Endothelial cell of umbilical vein (primary cell): Measurements from ENCODE around the gene NOD1. TPM values are rescaled to one million over a fixed set of nuclear protein-coding genes. Genes with fewer than 3 reads are reported as not detected.

Experiments
- BruUV-seq: library from RNA; stranded (reverse); fragments of 400-500 nt; replicated peaks from 2 replicates; lab custom pipeline; 2021; lab: Mats Ljungman, UMichigan
- CTCF ChIA-PET: fragments of 300-600, 350-600 bp; sonication (Branson Sonifier 250); formaldehyde crosslinking; loops from one replicate; lab custom pipeline; 2021; ENCODE audit warnings: antibody characterized with exemption, inconsistent platforms; lab: Charles Lee
- POLR2A ChIA-PET: fragments of 300-600, 350-600 bp; sonication (Branson Sonifier 250); formaldehyde crosslinking; loops from one replicate; lab custom pipeline; 2021; ENCODE audit warnings: antibody characterized with exemption, inconsistent platforms; lab: Charles Lee
- DNase-seq: peaks from one replicate; pipeline ENCODE4 v3.0.0-alpha.2; 2011; ENCODE audit warnings: low read depth, low spot score
- FAIRE-seq: peaks from 2 replicates; lab custom pipeline; 2011; peaks lifted over from hg19 to GRCh38; lab: Jason Lieb, UNC
- H2AFZ ChIP-seq: 2 replicates; pipeline ENCODE4 v1.6.0; 2012; ENCODE audit warnings: low read depth, low read length, control low read depth, inconsistent platforms
- H3K27ac ChIP-seq: 2 replicates; pipeline ENCODE4 v1.5.1; 2011; ENCODE audit warnings: low read depth, mild to moderate bottlenecking, control low read depth, low read length, moderate library complexity; ENCODE audit not compliant: insufficient read depth
- H3K27me3 ChIP-seq, 2 experiments: 2 replicates each; pipeline versions ENCODE4 v1.6.0 to v1.6.1; 2011; ENCODE audit warnings: low read length in 2 of 2, mixed read lengths in 1 of 2; ENCODE audit not compliant: control insufficient read depth in 2 of 2, insufficient read depth in 2 of 2
- H3K36me3 ChIP-seq, 2 experiments: 2 replicates in 1 of 2; 3 replicates in 1 of 2; pipeline ENCODE4 v1.5.1; 2011; ENCODE audit warnings: low read length in 2 of 2, mild to moderate bottlenecking in 1 of 2, moderate library complexity in 1 of 2; ENCODE audit not compliant: control insufficient read depth in 2 of 2, insufficient read depth in 2 of 2; ENCODE audit errors: extremely low read depth in 1 of 2
- H3K4me1 ChIP-seq: 3 replicates; pipeline ENCODE4 v1.5.1; 2011; ENCODE audit warnings: mild to moderate bottlenecking, low read length; ENCODE audit not compliant: control insufficient read depth, insufficient read depth; ENCODE audit errors: extremely low read depth
- H3K4me2 ChIP-seq: 2 replicates; pipeline ENCODE4 v1.6.1; 2011; ENCODE audit warnings: low read length, control low read depth, mixed read lengths; ENCODE audit not compliant: insufficient read depth
- H3K4me3 ChIP-seq, 3 experiments: fragments of 200-600 bp in 1 of 3; sonication (generic), shearing (Covaris generic) in 1 of 3; replicated peaks in 1 of 3; 2 replicates each; pipeline ENCODE4 v1.5.1; 2011 to 2016; ENCODE audit warnings: control low read depth in 3 of 3, low read length in 3 of 3, mild to moderate bottlenecking in 2 of 3, inconsistent platforms in 1 of 3, low read depth in 1 of 3, moderate library complexity in 1 of 3; ENCODE audit not compliant: insufficient read depth in 1 of 3
- H3K79me2 ChIP-seq: 2 replicates; pipeline ENCODE4 v1.6.0; 2012; ENCODE audit warnings: low read length, inconsistent platforms; ENCODE audit not compliant: control insufficient read depth, insufficient read depth
- H3K9ac ChIP-seq: replicated peaks from 2 replicates; pipeline ENCODE3; 2011; ENCODE audit warnings: low read length, control low read depth; ENCODE audit not compliant: insufficient read depth; ENCODE audit errors: extremely low read depth
- H3K9me1 ChIP-seq: replicated peaks from 3 replicates; pipeline ENCODE4 v1.6.0; 2011; ENCODE audit warnings: mild to moderate bottlenecking, low read length; ENCODE audit not compliant: control insufficient read depth, insufficient read depth; ENCODE audit errors: extremely low read depth
- H3K9me3 ChIP-seq: replicated peaks from 2 replicates; pipeline ENCODE4 v1.5.1; 2012; ENCODE audit warnings: low read length, inconsistent platforms; ENCODE audit not compliant: control insufficient read depth, insufficient read depth
- H4K20me1 ChIP-seq: replicated peaks from 2 replicates; pipeline ENCODE3; 2011; ENCODE audit warnings: mild to moderate bottlenecking, low read length; ENCODE audit not compliant: control insufficient read depth, insufficient read depth; ENCODE audit errors: extremely low read depth
- EZH2 ChIP-seq: IDR thresholded peaks from 2 replicates; pipeline ENCODE4 v1.6.1; 2012; ENCODE audit warnings: borderline replicate concordance, low read depth, mild to moderate bottlenecking, moderate library complexity, low read length, inconsistent platforms; ENCODE audit not compliant: severe bottlenecking
- FOS ChIP-seq: IDR thresholded peaks from 2 replicates; pipeline ENCODE4 v1.6.1; 2011; ENCODE audit warnings: mild to moderate bottlenecking, low read length, moderate library complexity, borderline replicate concordance; ENCODE audit not compliant: insufficient read depth
- GATA2 ChIP-seq: IDR thresholded peaks from 2 replicates; pipeline ENCODE4 v1.7.0; 2011; ENCODE audit warnings: low read depth, mild to moderate bottlenecking, moderate library complexity, mixed read lengths, low read length; ENCODE audit not compliant: insufficient read length, insufficient read depth
- JUN ChIP-seq: IDR thresholded peaks from 2 replicates; pipeline ENCODE4 v1.6.1; 2011; ENCODE audit warnings: borderline replicate concordance, low read depth; ENCODE audit not compliant: insufficient read length, insufficient read depth
- MAX ChIP-seq: IDR thresholded peaks from 2 replicates; pipeline ENCODE4 v1.6.1; 2011; ENCODE audit not compliant: insufficient read depth, insufficient read length
- POLR2A ChIP-seq: IDR thresholded peaks from 2 replicates; pipeline ENCODE4 v1.6.1; 2012; ENCODE audit warnings: low read depth, mild to moderate bottlenecking, control low read depth, low read length
- POLR2AphosphoS5 ChIP-seq: IDR thresholded peaks from 2 replicates; pipeline ENCODE4 v1.6.1; 2012; ENCODE audit warnings: low read depth, mild to moderate bottlenecking, control low read depth, low read length, moderate library complexity; ENCODE audit not compliant: insufficient read depth
- dilution Hi-C: fragments of 300-500 bp; cut with MboI; formaldehyde crosslinking; loops from one replicate; pipeline ENCODE4 v1.15.0; 2019; ENCODE audit warnings: low sequenced_read_pairs; ENCODE audit not compliant: extremely low pct_ligation_motif_present
- intact Hi-C: fragments of 100-400 bp; cut with micrococcal nuclease; formaldehyde crosslinking; loops from one replicate; pipeline ENCODE4 v1.10.0; 2022
- polyA plus RNA-seq, 4 experiments: library from polyadenylated mRNA; depleted of rRNA in 3 of 4; stranded (reverse) in 3 of 4; unstranded in 1 of 4; fragments of >200 nt; gene quantifications; 2 replicates each; pipeline versions ENCODE4 v1.2.1 to v1.2.3, GENCODE V29; 2011 to 2012; ENCODE audit warnings: missing spikeins in 1 of 4
- total RNA-seq: library from RNA; stranded (reverse); gene quantifications from 2 replicates; pipeline ENCODE4 v1.2.3, GENCODE V29; 2021

The NOD1 gene
- total and polyA plus RNA-seq, 2 donors (not counting 3 experiments of a cell fraction or from before 2014, with no cell fraction given), result 22.1 to 39.2 TPM

- BruUV-seq, result no TSS peak
- CTCF ChIA-PET, result interaction anchor here (1.8 kb wide), 2 partner anchors 46 to 169 kb away, joined by 6 to 9 read pairs; no protein-coding TSS in a partner anchor
- no peak for FAIRE-seq
These were observed 82.9 kb downstream of the NOD1 start for GRCh38 chr7:30395676-30396075.

GRCh38 chr7:30391806-30392205 is 86.8 kb downstream of the NOD1 start:
- TF ChIP-seq EZH2 (no peak), POLR2A (no peak), FOS (no peak), GATA2 (no peak), MAX (no peak)
- Histone ChIP-seq H3K4me2 (no peak overlapping the region), H3K36me3 (no peaks in the 10 kb centered on the region), H3K4me3 (no peak overlapping the region), H3K9me3 (no peaks in the 10 kb centered on the region), H3K79me2 (no peaks in the 10 kb centered on the region), H4K20me1 (no peaks in the 10 kb centered on the region), H3K27me3 (no peaks in the 10 kb centered on the region), H2AFZ (no peak overlapping the region), H3K27ac (no peak overlapping the region), H3K4me1 (peaks cover 8% of the 10 kb centered on the region), H3K9me1 (no peaks in the 10 kb centered on the region), H3K9ac (no peak overlapping the region)
- POLR2A ChIA-PET, result no interaction called here
- DNase-seq (no peak), FAIRE-seq (no peak)
- dilution Hi-C loops, result no loop called here
- no TSS peak for BruUV-seq
- CTCF ChIA-PET, result no interaction called here
- intact Hi-C loops, result no loop called here

More at GRCh38 chr7:30395676-30396075, 82.9 kb downstream of the NOD1 start:
- intact Hi-C loops, result no loop called here
- dilution Hi-C loops, result no loop called here
- H2AFZ ChIP-seq, result no peak overlapping the region
- H3K27ac ChIP-seq, result no peak overlapping the region
- H4K20me1 ChIP-seq, result no peaks in the 10 kb centered on the region
- H3K36me3 ChIP-seq, result no peaks in the 10 kb centered on the region
- TF ChIP-seq POLR2A (no peak), POLR2AphosphoS5 (no peak), JUN (no peak), EZH2 (no peak), FOS (no peak)
- no peak overlapping the region for H3K4me3 ChIP-seq
- H3K9me1 ChIP-seq, result peaks cover 3% of the 10 kb centered on the region
- H3K27me3 ChIP-seq, result no peaks in the 10 kb centered on the region
- no peak overlapping the region for H3K4me2 ChIP-seq
- H3K79me2 ChIP-seq, result no peaks in the 10 kb centered on the region
- H3K4me1 ChIP-seq, result no peaks in the 10 kb centered on the region
- no peak overlapping the region for H3K9ac ChIP-seq
- no peak for DNase-seq
- POLR2A ChIA-PET, result no interaction called here
- no peaks in the 10 kb centered on the region for H3K9me3 ChIP-seq
